IMR-90 (cell line): ENCODE data around the gene KAZN. TPM values are rescaled to one million over a fixed set of nuclear protein-coding genes. Genes with fewer than 3 reads are reported as not detected.

ENCODE experiments used
- ATAC-seq: fragments of 200-7000 bp; cut with Tn5 transposase; 2 replicates; pipeline ENCODE4 v1.9.1; 2020; ENCODE audit warnings: low read depth, mild to moderate bottlenecking, moderate library complexity
- BruUV-seq: library from RNA; stranded (reverse); fragments of 400-500 nt; replicated peaks from 2 replicates; lab custom pipeline; 2021; lab: Mats Ljungman, UMichigan
- CTCF ChIA-PET: fragments of 300-600 bp; formaldehyde crosslinking; extraction: SDS; loops from one replicate; lab custom pipeline; 2021; ENCODE audit warnings: antibody characterized with exemption; lab: Yijun Ruan, JAX
- POLR2A ChIA-PET: fragments of 300-600 bp; sonication (Branson Sonifier 250); formaldehyde crosslinking; loops from one replicate; lab custom pipeline; 2022; ENCODE audit warnings: antibody characterized with exemption; ENCODE audit not compliant: unreplicated experiment; lab: Charles Lee
- DNase-seq: peaks from one replicate; pipeline ENCODE4 v3.0.0; 2013
- H2AFZ ChIP-seq: replicated peaks from 2 replicates; pipeline ENCODE3; 2013; ENCODE audit warnings: low read length, mild to moderate bottlenecking; ENCODE audit not compliant: poor library complexity
- H2AK5ac ChIP-seq: 2 replicates; pipeline ENCODE4 v1.6.1; 2013; ENCODE audit warnings: low read depth, low read length, inconsistent platforms
- H2AK9ac ChIP-seq: replicated peaks from 2 replicates; pipeline ENCODE3; 2013; ENCODE audit warnings: mild to moderate bottlenecking, low read depth, low read length, moderate library complexity; ENCODE audit not compliant: poor library complexity
- H2BK120ac ChIP-seq: 2 replicates; pipeline ENCODE4 v1.6.1; 2013; ENCODE audit warnings: low read depth, low read length, inconsistent platforms
- H2BK15ac ChIP-seq: 3 replicates; pipeline ENCODE4 v1.6.1; 2013; ENCODE audit warnings: low read depth, low read length, inconsistent platforms
- H2BK20ac ChIP-seq: 2 replicates; pipeline ENCODE4 v1.6.1; 2013; ENCODE audit warnings: low read depth, mild to moderate bottlenecking, inconsistent platforms, low read length, moderate library complexity
- H2BK5ac ChIP-seq: 2 replicates; pipeline ENCODE4 v1.6.1; 2013; ENCODE audit warnings: mild to moderate bottlenecking, low read depth, low read length, inconsistent platforms; ENCODE audit not compliant: poor library complexity, severe bottlenecking
- H3K14ac ChIP-seq: replicated peaks from 2 replicates; pipeline ENCODE4 v1.6.1; 2013; ENCODE audit warnings: low read depth, low read length, inconsistent platforms
- H3K18ac ChIP-seq: 2 replicates; pipeline ENCODE4 v1.6.1; 2013; ENCODE audit warnings: low read depth, low read length, control low read depth
- H3K23ac ChIP-seq: 2 replicates; pipeline ENCODE4 v1.6.1; 2013; ENCODE audit warnings: low read depth, low read length, inconsistent platforms
- H3K27ac ChIP-seq: 2 replicates; pipeline ENCODE4 v1.5.1; 2013; ENCODE audit warnings: mild to moderate bottlenecking, control low read depth, low read length; ENCODE audit not compliant: insufficient read depth
- H3K27me3 ChIP-seq: 2 replicates; pipeline ENCODE4 v1.6.1; 2013; ENCODE audit warnings: low read length; ENCODE audit not compliant: control insufficient read depth, insufficient read depth
- H3K36me3 ChIP-seq: 2 replicates; pipeline ENCODE4 v1.6.1; 2013; ENCODE audit warnings: low read length, mixed read lengths; ENCODE audit not compliant: control insufficient read depth, insufficient read depth
- H3K4ac ChIP-seq: 2 replicates; pipeline ENCODE4 v1.6.1; 2013; ENCODE audit warnings: low read depth, low read length, inconsistent platforms
- H3K4me1 ChIP-seq: 2 replicates; pipeline ENCODE4 v1.6.1; 2013; ENCODE audit warnings: low read length, mixed read lengths; ENCODE audit not compliant: control insufficient read depth, insufficient read depth
- H3K4me2 ChIP-seq: 2 replicates; pipeline ENCODE4 v1.6.1; 2013; ENCODE audit warnings: low read depth, mild to moderate bottlenecking, control low read depth, low read length, moderate library complexity
- H3K4me3 ChIP-seq: 2 replicates; pipeline ENCODE4 v1.5.1; 2013; ENCODE audit warnings: low read depth, mild to moderate bottlenecking, control low read depth, low read length, moderate library complexity; ENCODE audit not compliant: insufficient read depth
- H3K56ac ChIP-seq: 2 replicates; pipeline ENCODE4 v1.6.1; 2013; ENCODE audit warnings: low read length, inconsistent platforms; ENCODE audit not compliant: insufficient read depth; ENCODE audit errors: extremely low read depth
- H3K79me1 ChIP-seq, 2 experiments: 2 replicates each; pipeline ENCODE4 v1.6.1; 2013; ENCODE audit warnings: low read length in 2 of 2, inconsistent platforms in 1 of 2, low read depth in 1 of 2
- H3K9ac ChIP-seq: 2 replicates; pipeline ENCODE4 v1.6.1; 2013; ENCODE audit warnings: low read depth, low read length, control low read depth
- H3K9me1 ChIP-seq: 2 replicates; pipeline ENCODE4 v1.6.1; 2013; ENCODE audit warnings: low read length, inconsistent platforms; ENCODE audit not compliant: insufficient read depth
- H3K9me3 ChIP-seq: 2 replicates; pipeline ENCODE4 v1.6.1; 2013; ENCODE audit warnings: low read length; ENCODE audit not compliant: control insufficient read depth, insufficient read depth
- H4K20me1 ChIP-seq: 2 replicates; pipeline ENCODE4 v1.6.1; 2013; ENCODE audit warnings: low read length, inconsistent platforms; ENCODE audit not compliant: insufficient read depth
- H4K5ac ChIP-seq: 2 replicates; pipeline ENCODE4 v1.6.1; 2013; ENCODE audit warnings: mild to moderate bottlenecking, low read depth, low read length, control low read depth
- H4K8ac ChIP-seq, 2 experiments: 2 replicates each; pipeline ENCODE4 v1.6.1; 2013; ENCODE audit warnings: low read depth in 2 of 2, low read length in 2 of 2, control low read depth in 1 of 2, inconsistent platforms in 1 of 2
- H4K91ac ChIP-seq: 2 replicates; pipeline ENCODE4 v1.6.1; 2013; ENCODE audit warnings: low read depth, low read length, inconsistent platforms; ENCODE audit not compliant: insufficient read depth
- BHLHE40 ChIP-seq: fragments of 150-350 bp; IDR thresholded peaks from 2 replicates; pipeline ENCODE4 v1.6.1; 2016; ENCODE audit warnings: mild to moderate bottlenecking, low read depth, low read length
- CEBPB ChIP-seq: IDR thresholded peaks from 2 replicates; pipeline ENCODE4 v1.6.1; 2012; ENCODE audit warnings: low read depth, low read length, improper control_type of control experiment
- CHD1 ChIP-seq: IDR thresholded peaks from 2 replicates; pipeline ENCODE4 v1.6.1; 2012; ENCODE audit warnings: low read depth, low read length, improper control_type of control experiment
- ELK1 ChIP-seq: fragments of 150-350 bp; IDR thresholded peaks from 2 replicates; pipeline ENCODE4 v1.6.1; 2016; ENCODE audit warnings: low read depth, mild to moderate bottlenecking, low read length, moderate library complexity, borderline replicate concordance
- FOS ChIP-seq: fragments of 150-350 bp; IDR thresholded peaks from 2 replicates; pipeline ENCODE4 v1.6.1; 2016; ENCODE audit warnings: low read depth, low read length
- MAFK ChIP-seq: IDR thresholded peaks from 2 replicates; pipeline ENCODE4 v1.6.1; 2012; ENCODE audit warnings: low read depth, low read length, improper control_type of control experiment
- MAZ ChIP-seq: IDR thresholded peaks from 2 replicates; pipeline ENCODE4 v1.6.1; 2012; ENCODE audit warnings: low read depth, mild to moderate bottlenecking, low read length, improper control_type of control experiment, moderate library complexity, borderline replicate concordance
- MXI1 ChIP-seq: IDR thresholded peaks from 2 replicates; pipeline ENCODE4 v1.6.1; 2012; ENCODE audit warnings: low read depth, mild to moderate bottlenecking, low read length, moderate library complexity, borderline replicate concordance
- POLR2A ChIP-seq: IDR thresholded peaks from 2 replicates; pipeline ENCODE4 v1.6.1; 2012; ENCODE audit warnings: mild to moderate bottlenecking, low read depth, low read length
- RAD21 ChIP-seq: IDR thresholded peaks from 2 replicates; pipeline ENCODE4 v1.6.1; 2012; ENCODE audit warnings: low read length, improper control_type of control experiment
- RCOR1 ChIP-seq: IDR thresholded peaks from 2 replicates; pipeline ENCODE4 v1.6.1; 2012; ENCODE audit warnings: mild to moderate bottlenecking, low read length, improper control_type of control experiment; ENCODE audit not compliant: insufficient replicate concordance
- SMC3 ChIP-seq: fragments of 150-350 bp; IDR thresholded peaks from 2 replicates; pipeline ENCODE4 v1.6.1; 2016; ENCODE audit warnings: low read depth, mild to moderate bottlenecking, antibody characterized with exemption, low read length, moderate library complexity
- USF2 ChIP-seq: fragments of 150-350 bp; IDR thresholded peaks from 2 replicates; pipeline ENCODE4 v1.6.1; 2017; ENCODE audit warnings: mild to moderate bottlenecking, antibody characterized with exemption, low read length, low read depth
- WGBS, 2 experiments: methylation state at CpG; one replicate each; pipeline versions ENCODE4 v1.1.5 to v1.1.7; 2013; ENCODE audit warnings: missing lambda C conversion rate in 2 of 2; ENCODE audit not compliant: insufficient read length in 1 of 2; ENCODE audit errors: extremely low coverage in 2 of 2; 5-methylcytosine and 5-hydroxymethylcytosine counted together
- dilution Hi-C: fragments of 300-500 bp; cut with HindIII; formaldehyde crosslinking; loops from one replicate; pipeline ENCODE4 v1.14.3; 2018; ENCODE audit warnings: low sequenced_read_pairs; ENCODE audit not compliant: unreplicated experiment
- in situ Hi-C: fragments of 300-500 bp; cut with MboI; formaldehyde crosslinking; loops from 3 replicates; pipeline ENCODE4 v1.14.3; 2019; ENCODE audit warnings: low sequenced_read_pairs, inconsistent platforms, mixed read lengths
- intact Hi-C: fragments of 100-400 bp; cut with micrococcal nuclease; formaldehyde crosslinking; loops from 2 replicates; pipeline ENCODE4 v1.10.0; 2022
- polyA plus RNA-seq, 3 experiments: library from polyadenylated mRNA; depleted of rRNA; stranded (reverse); fragments of >200 nt; gene quantifications; 2 replicates each; pipeline ENCODE4 v1.2.3, GENCODE V29; 2012; ENCODE audit warnings: low replicate concordance in 1 of 3
- total RNA-seq: library from RNA; depleted of rRNA; stranded (reverse); fragments of >200 nt; gene quantifications from 2 replicates; pipeline ENCODE4 v1.2.3, GENCODE V29; 2012
- TF ChIP-seq, protein P1 (sequence below): conservative IDR thresholded peaks from 2 replicates; pipeline ENCODE4 v1.5.1; 2012; ENCODE audit warnings: mild to moderate bottlenecking, low read depth, low read length, improper control_type of control experiment

KAZN gene
- total and polyA plus RNA-seq, 2 of the 4 experiments (the other 2 are of a cell fraction), result 5.2 to 10.5 TPM

DNA sequence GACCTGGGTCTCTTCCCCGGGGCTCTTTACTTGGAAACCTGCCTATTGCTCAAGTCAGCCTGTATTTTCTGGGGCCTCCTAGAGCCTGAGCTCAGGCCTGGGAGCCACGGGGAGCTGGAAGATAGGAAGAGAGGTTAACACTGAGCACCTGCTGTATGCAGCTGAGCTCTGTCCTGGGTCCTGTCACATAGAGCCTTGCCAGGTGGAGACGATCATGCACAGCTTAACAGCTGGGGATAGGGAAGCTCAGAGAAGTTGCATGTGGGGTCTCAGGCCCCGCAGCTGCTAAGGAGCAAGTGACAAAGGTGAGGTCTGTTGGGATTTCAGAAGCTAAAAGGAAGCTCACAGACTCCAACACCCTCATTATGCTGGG lies 427.6 kb downstream of the KAZN start:
- DNase-seq, result no peak
- CTCF ChIA-PET, result interaction anchor here (0.6 to 1.0 kb wide), 3 partner anchors 81 to 199 kb away, joined by 3 to 4 read pairs (median 3); no protein-coding TSS in a partner anchor
- no peak overlapping the region for H2BK20ac ChIP-seq
- H4K8ac ChIP-seq, result no peak overlapping the region
- dilution Hi-C loops (no loop called here), in situ Hi-C loops (loop anchor here (5.0 kb wide), 1 partner anchor 99 kb away; no protein-coding TSS in a partner anchor), intact Hi-C loops (loop anchor here (5.0 to 10.0 kb wide), 2 partner anchors 79 to 281 kb away; no protein-coding TSS in a partner anchor)
- 20% methylated on average over 1 of the region's 4 CpGs; no CpG with 5 or more reads in 1 of the 2 experiments for WGBS, 2 experiments
- H2AK9ac ChIP-seq, result no peak overlapping the region
- no peak overlapping the region for H2BK15ac ChIP-seq
- no peak overlapping the region for H3K4me2 ChIP-seq
- no peaks in the 10 kb centered on the region for H3K36me3 ChIP-seq
- no peak overlapping the region for H3K27ac ChIP-seq
- H3K4me1 ChIP-seq, result peaks cover 22% of the 10 kb centered on the region
- no peak overlapping the region for H2AK5ac ChIP-seq
- H3K9me1 ChIP-seq, result peaks cover 16% of the 10 kb centered on the region; the same call in 1 of the 2 replicates
- H3K79me1 ChIP-seq, result peaks cover 22 to 59% of the 10 kb centered on the region in 2 experiments
- H4K91ac ChIP-seq, result no peak overlapping the region
- H3K27me3 ChIP-seq, result no peaks in the 10 kb centered on the region
- peaks cover 22% of the 10 kb centered on the region for H4K20me1 ChIP-seq
- H2AFZ ChIP-seq, result no peak overlapping the region
- H3K4ac ChIP-seq, result no peak overlapping the region
- no peak overlapping the region for H2BK120ac ChIP-seq
- no peak overlapping the region for H3K18ac ChIP-seq
- H3K9me3 ChIP-seq, result no peaks in the 10 kb centered on the region
- no peak for ATAC-seq
- no TSS peak for BruUV-seq
- no peak overlapping the region for H2BK5ac ChIP-seq
- POLR2A ChIA-PET, result interaction anchor here (0.5 kb wide), 1 partner anchor 82 kb away, joined by 4 read pairs; no protein-coding TSS in a partner anchor
- H4K5ac ChIP-seq, result no peak overlapping the region
- no peak overlapping the region for H3K4me3 ChIP-seq
- no peak overlapping the region for H3K14ac ChIP-seq
- TF ChIP-seq POLR2A (no peak), RCOR1 (no peak), SMC3 (no peak), BHLHE40 (no peak), CHD1 (no peak), MAFK (no peak), ELK1 (no peak), FOS (no peak), MAZ (no peak), USF2 (no peak), CEBPB (no peak), MXI1 (no peak), RAD21 (no peak)
- TF ChIP-seq, protein P1, sequence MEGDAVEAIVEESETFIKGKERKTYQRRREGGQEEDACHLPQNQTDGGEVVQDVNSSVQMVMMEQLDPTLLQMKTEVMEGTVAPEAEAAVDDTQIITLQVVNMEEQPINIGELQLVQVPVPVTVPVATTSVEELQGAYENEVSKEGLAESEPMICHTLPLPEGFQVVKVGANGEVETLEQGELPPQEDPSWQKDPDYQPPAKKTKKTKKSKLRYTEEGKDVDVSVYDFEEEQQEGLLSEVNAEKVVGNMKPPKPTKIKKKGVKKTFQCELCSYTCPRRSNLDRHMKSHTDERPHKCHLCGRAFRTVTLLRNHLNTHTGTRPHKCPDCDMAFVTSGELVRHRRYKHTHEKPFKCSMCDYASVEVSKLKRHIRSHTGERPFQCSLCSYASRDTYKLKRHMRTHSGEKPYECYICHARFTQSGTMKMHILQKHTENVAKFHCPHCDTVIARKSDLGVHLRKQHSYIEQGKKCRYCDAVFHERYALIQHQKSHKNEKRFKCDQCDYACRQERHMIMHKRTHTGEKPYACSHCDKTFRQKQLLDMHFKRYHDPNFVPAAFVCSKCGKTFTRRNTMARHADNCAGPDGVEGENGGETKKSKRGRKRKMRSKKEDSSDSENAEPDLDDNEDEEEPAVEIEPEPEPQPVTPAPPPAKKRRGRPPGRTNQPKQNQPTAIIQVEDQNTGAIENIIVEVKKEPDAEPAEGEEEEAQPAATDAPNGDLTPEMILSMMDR, result no peak
- no peak overlapping the region for H3K23ac ChIP-seq
- H3K9ac ChIP-seq, result no peak overlapping the region
- no peak overlapping the region for H3K56ac ChIP-seq
